ENCODE data around the gene MCF2L2. TPM values are rescaled to one million over a fixed set of nuclear protein-coding genes. Genes with fewer than 3 reads are reported as not detected.

MCF2L2 gene
- total and polyA plus RNA-seq, 2 experiments from 2014 or later, result 4.4 to 12.9 TPM

DNA sequence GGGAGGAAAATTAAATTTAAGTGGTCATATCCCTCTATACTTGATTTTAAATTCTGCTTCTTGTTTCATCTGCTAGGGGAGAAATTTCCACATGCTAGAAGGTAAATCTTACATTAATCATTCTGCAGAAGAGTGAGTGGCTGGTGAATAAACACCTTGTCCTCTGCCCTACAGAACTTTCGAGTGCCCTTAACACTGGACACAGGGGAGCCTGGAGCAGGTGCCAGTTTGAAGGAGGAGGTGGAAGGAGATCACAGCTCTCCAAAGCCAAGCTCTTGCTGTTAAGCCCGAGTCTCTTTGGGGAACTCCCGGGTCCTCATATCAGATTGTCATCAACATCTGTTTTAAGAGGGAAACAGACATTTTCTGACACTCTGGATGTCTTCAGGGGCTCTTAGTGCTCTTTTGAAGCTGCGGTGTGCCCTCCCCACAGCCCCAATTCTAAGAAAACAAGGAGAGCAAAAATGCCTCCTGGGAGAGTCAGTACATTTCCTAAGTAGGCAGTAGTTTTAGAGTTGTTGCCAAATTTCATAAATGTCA, 297.2 kb downstream of the MCF2L2 start:
- H3K9me3 ChIP-seq (ENCODE audit: low read depth), result no peaks in the 10 kb centered on the region
- TF ChIP-seq, protein P1, sequence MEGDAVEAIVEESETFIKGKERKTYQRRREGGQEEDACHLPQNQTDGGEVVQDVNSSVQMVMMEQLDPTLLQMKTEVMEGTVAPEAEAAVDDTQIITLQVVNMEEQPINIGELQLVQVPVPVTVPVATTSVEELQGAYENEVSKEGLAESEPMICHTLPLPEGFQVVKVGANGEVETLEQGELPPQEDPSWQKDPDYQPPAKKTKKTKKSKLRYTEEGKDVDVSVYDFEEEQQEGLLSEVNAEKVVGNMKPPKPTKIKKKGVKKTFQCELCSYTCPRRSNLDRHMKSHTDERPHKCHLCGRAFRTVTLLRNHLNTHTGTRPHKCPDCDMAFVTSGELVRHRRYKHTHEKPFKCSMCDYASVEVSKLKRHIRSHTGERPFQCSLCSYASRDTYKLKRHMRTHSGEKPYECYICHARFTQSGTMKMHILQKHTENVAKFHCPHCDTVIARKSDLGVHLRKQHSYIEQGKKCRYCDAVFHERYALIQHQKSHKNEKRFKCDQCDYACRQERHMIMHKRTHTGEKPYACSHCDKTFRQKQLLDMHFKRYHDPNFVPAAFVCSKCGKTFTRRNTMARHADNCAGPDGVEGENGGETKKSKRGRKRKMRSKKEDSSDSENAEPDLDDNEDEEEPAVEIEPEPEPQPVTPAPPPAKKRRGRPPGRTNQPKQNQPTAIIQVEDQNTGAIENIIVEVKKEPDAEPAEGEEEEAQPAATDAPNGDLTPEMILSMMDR (IDR thresholded peaks at IDR 0.05; ENCODE audit: low read depth, low read length), result no peak
- peaks cover 4% of the 10 kb centered on the region for H3K27me3 ChIP-seq
- H3K4me3 ChIP-seq, result no peak overlapping the region
- DNase-seq (ENCODE audit: low read depth in 1 of 2, low spot score in 1 of 2), result no peak
- H3K27ac ChIP-seq, result no peak overlapping the region
- no peaks in the 10 kb centered on the region for H3K36me3 ChIP-seq
- no peaks in the 10 kb centered on the region for H3K4me1 ChIP-seq (ENCODE audit: low read depth)

GRCh38 chr3:183129243-183129642, 299.2 kb downstream of the MCF2L2 start:
- H3K9me3 ChIP-seq (ENCODE audit: low read depth), result no peaks in the 10 kb centered on the region
- no peaks in the 10 kb centered on the region for H3K4me1 ChIP-seq (ENCODE audit: low read depth)
- TF ChIP-seq, protein P1 (IDR thresholded peaks at IDR 0.05; ENCODE audit: low read depth, low read length), result no peak
- H3K27me3 ChIP-seq, result no peaks in the 10 kb centered on the region
- H3K27ac ChIP-seq, result no peak overlapping the region
- H3K4me3 ChIP-seq, result no peak overlapping the region
- no peaks in the 10 kb centered on the region for H3K36me3 ChIP-seq
- peak in 1 of 2 donors; percentile 11 for DNase-seq (ENCODE audit: low read depth in 1 of 2, low spot score in 1 of 2)

DNA sequence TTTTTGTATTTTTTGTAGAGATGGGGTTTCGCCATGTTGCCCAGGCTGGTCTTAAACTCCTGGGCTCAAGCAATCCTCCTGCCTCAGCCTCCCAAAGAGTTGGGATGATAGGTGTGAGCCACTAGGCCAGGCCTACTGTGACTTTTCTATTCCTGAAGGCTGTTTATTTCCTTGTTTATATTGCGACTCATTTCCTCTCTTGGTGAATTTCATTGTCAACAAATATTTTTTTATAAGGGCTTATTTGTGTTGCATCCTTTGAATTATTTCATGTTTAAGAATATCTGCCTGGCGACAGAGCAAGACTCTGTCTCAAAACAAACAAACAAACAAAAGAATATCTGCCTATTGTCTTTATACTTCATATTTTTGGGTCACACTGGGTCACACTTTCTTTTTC, 299.7 kb downstream of the MCF2L2 start:
- DNase-seq (ENCODE audit: low read depth in 1 of 2, low spot score in 1 of 2), result no peak
- Histone ChIP-seq H3K27ac (no peak overlapping the region), H3K4me1 (ENCODE audit: low read depth) (no peaks in the 10 kb centered on the region), H3K36me3 (no peaks in the 10 kb centered on the region), H3K4me3 (no peak overlapping the region), H3K9me3 (ENCODE audit: low read depth) (no peaks in the 10 kb centered on the region), H3K27me3 (no peaks in the 10 kb centered on the region)
- TF ChIP-seq, protein P1 (IDR thresholded peaks at IDR 0.05; ENCODE audit: low read depth, low read length), result no peak

Other genes with a start within 250 kb of the MCF2L2 start
- gene B3GNT5, start 175.4 kb downstream of the MCF2L2 start, total RNA-seq, result 0.69 and 0.99 TPM in 2 replicates
- gene B3GNT5, start 175.4 kb downstream of the MCF2L2 start, polyA plus RNA-seq, result 1.7 and 5.0 TPM in 2 replicates
- 0.03 and 0.04 TPM in 2 replicates for gene KLHL6, start 127.1 kb upstream of the MCF2L2 start, total RNA-seq
- gene KLHL6, start 127.1 kb upstream of the MCF2L2 start, polyA plus RNA-seq, result 0.09 TPM in 1 of 2 replicates, not detected in the other
- 68.6 and 159 TPM in 2 replicates for gene KLHL24, start 207.0 kb upstream of the MCF2L2 start, total RNA-seq
- gene KLHL24, start 207.0 kb upstream of the MCF2L2 start, polyA plus RNA-seq, result 37.3 and 39.9 TPM in 2 replicates